ENCODE results near the gene CAMKV.
"Not testable (repeated sequence)": the region's sequence is repeated elsewhere in the genome, so short reads cannot be mapped to it uniquely, and the experiment has no call there.

CAMKV gene, protein sequence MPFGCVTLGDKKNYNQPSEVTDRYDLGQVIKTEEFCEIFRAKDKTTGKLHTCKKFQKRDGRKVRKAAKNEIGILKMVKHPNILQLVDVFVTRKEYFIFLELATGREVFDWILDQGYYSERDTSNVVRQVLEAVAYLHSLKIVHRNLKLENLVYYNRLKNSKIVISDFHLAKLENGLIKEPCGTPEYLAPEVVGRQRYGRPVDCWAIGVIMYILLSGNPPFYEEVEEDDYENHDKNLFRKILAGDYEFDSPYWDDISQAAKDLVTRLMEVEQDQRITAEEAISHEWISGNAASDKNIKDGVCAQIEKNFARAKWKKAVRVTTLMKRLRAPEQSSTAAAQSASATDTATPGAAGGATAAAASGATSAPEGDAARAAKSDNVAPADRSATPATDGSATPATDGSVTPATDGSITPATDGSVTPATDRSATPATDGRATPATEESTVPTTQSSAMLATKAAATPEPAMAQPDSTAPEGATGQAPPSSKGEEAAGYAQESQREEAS

DNA sequence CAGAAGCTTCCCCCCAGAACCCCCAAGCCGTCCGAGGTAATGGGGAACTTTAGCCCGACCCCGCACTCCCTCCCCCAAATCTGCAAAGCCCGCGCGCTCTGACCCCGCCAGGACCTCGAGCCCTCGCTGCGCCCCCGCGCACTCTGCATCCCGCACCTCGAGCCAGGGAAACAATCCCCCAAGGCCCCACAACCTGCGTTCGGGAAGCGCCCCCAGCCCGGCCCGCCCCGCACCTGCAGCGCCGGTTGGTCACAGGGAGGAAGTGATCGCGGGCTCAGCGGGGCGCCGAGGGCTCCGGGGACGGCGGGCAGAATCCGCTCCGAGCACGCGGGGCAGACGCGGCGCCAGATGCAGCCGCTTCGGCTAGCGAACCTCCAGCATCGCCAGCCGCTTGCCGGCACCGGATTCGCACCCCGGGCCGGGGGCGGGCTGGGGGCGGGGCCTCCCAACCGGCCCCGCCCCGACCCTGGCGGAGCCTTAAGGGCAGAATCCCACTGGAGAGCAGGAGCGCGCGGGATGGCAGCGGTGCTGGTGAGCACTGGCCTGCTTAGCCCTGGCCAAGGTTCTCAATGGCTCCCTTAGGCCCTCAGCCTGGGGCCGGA is at the start of gene CAMKV:
TSS of gene CAMKV (minus strand) at position 382 of the 602 bp plus-strand sequence. CDS start 7,518 bp downstream, outside the sequence.
- FAIRE-seq = no peak

DNA sequence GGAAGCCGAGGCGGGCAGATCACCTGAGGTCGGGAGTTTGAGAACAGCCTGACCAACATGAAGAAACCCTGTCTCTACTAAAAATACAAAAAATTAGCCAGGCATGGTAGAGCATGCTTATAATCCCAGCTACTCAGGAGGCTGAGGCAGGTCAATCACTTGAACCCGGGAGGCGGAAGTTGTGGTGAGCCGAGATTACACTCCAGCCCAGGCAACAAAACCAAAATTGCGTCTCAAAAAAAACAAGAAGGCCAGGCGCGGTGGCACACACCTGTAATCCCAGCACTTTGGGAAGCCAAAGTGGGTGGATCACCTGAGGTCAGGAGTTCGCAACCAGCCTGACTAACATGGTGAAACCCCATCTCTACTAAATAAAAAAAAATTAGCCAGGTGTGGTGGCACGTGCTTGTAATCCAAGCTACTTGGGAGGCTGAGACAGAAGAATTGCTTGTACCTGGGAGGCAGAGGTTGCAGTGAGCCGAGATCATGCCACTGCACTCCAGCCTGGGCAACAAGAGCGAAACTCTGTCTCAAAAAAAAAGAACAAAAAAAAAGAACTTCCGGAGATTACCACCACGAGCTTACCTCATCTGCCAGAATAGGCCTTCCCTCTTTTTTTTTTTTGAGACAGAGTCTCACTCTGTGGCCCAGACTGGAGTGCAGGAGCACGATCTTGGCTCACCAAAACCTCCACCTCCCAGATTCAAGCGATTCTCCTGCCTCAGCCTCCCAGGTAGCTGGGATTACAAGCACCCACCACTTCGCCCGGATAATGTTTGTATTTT is 48.3 kb upstream of the CAMKV start:
- not testable (repeated sequence) for FAIRE-seq

DNA sequence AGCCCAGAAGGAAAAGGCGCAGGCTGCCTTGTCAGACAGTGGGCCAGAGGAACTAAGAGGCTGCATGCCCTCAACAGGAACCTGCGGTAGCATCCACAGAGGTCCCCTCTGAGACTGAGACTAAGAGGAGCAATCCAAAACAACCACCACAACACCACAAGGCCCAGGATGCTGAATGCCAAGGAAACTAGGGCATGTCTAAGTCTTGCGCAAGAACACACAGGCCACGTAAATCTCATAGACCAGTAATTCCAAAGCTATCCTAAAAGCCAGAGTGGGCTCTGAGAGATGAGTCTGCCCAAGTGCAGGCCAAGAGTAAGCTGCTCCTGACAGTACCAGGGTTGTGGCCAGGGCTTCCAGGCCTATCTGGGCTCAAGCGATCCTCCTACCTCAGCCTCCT is 47.0 kb upstream of the CAMKV start:
- FAIRE-seq = no peak

DNA sequence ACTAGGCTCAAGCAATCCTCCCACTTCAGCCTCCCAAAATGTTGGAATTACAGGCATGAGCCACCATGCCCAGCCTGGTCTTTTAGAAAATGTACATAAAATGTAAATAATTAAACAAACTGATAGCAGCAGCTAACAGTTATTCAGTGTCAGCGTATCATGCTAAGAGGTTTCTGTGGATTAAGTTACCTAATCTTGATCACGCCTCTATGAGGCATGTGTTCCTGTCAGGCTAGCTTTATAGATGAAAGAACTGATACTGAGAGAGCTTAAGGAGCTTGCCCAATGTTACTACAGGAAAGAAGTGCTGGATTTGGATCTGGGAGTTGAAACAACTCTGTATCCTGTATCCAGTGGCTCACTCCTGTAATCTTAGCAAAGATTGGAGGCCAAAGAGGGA is 45.2 kb upstream of the CAMKV start:
- no peak for FAIRE-seq

DNA sequence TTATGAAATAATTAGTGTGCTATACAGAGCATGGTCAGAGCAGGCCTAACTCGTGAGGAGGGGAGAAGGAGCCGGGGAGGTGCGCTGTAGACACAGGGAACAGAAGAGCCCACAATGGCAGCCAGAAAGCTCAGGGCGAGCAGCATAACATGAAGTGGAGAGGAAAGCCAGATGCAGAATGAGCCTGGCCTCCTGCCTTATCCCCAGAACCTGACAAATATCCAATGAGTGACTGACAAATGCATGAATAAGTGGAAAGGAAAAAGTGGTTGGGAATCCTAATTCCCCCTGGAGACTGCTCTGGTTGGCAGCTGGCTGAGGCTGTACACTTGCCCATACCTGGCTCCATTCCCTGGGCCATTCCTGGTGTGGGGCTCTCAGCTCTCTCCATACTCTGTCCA is 43.2 kb upstream of the CAMKV start:
- no peak for FAIRE-seq

DNA sequence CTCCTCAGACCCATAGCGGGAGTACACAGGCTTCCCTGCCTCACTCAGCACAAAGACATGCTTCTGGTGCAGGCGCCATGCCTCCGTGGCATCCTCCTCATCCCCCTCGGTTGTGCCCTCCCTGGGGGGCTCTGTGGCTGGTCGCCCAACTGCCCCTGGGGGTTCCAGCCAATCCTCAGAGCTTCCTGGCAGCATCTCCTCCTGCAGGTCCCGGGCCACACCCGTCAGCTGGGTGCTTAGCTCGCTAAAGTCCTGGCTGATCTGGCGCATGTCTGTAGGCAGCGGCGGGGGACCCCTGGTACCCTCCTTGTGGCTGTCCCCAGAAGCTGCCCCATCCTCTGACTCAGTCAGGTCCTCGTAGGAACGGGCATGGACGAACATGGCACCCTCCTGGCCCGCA is 41.9 kb upstream of the CAMKV start:
- FAIRE-seq = no peak

DNA sequence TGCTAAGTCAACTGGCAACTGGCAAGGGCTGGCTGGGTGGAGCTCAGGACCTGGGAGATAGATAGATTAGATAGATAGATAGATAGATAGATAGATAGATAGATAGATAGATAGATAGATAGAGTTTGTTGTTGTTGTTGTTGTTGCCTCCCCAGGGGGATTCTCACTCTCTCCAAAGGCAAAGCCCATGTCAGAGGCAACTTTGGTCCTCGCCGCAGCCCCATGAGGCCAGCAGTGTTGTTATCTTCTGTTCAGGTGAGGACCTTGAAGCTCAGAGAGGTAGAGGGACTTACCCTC is 41.4 kb upstream of the CAMKV start:
- FAIRE-seq = no peak

DNA sequence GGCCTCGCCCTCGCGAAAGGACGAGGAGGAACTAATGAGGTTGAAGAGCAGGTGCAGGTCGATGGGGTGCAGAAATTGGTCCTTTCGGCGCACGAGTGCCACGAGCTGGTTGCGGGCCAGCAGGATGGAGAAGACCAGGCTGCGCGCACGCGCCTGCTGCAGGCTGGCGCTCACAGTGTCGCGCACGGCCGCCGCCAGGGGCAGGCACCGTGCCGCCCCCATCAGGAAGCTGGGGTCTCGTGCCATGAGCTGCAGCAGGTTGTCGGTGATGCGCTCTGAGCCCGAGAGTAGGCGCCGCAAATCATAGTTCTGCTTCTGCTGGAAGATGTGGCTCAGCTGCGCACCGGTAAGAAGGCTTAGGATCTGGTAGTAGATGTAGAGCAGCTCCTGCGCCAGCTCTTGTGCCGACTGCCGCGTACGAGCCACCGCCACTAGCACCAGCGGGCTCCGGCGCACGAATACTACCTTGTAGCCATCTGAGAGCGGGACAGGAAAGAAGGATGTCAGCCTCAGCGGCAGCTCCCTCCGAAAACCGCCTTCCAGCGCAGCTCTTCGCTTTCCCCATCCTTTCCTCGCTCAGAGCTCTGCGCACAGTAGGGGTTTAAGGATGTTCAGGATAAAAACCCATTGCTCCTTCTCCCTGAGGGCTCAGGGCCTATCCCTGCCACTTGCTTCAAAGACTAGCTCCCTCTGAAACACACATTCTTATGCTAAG is 40.9 kb upstream of the CAMKV start:
- no peak for FAIRE-seq

DNA sequence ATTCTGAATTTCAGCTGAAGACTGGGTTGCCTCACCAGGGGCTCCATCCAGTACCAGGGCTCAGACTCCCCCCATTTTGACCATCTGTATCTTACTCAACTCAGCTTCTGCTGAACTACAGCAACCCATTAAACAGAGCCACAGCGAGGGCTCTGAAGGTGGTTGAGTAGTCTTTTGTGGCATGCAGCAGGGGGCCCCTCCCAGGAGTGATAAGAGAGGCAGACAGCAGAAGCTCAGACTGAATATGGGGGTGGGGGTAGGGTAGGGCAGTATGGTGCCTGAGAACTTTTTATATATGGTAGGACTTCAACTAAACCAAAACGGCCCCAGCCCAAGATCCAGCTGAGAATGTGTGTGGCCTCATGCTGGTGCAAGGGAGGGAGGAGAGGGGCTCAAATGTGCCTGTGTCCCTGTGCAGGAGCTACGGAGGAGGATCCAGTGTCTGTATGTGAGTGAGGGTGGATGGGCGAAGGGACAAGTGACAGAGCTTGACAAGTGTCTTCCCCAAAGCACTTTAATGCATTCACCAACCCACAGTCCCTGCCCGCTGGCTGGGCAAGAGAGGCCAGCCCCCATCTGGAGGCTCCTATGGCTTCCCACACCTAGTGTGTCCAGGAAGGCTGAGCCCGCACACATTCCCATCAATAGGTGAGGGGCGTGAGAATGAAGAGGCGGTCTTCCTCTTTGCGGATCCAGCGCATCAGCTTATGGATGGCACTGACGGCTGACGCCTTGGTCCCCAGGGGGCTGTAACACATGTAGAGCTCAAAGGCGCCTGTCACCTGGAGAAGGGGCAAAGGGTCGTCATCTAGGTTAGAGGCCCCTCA is 38.9 kb upstream of the CAMKV start:
- no peak for FAIRE-seq

DNA sequence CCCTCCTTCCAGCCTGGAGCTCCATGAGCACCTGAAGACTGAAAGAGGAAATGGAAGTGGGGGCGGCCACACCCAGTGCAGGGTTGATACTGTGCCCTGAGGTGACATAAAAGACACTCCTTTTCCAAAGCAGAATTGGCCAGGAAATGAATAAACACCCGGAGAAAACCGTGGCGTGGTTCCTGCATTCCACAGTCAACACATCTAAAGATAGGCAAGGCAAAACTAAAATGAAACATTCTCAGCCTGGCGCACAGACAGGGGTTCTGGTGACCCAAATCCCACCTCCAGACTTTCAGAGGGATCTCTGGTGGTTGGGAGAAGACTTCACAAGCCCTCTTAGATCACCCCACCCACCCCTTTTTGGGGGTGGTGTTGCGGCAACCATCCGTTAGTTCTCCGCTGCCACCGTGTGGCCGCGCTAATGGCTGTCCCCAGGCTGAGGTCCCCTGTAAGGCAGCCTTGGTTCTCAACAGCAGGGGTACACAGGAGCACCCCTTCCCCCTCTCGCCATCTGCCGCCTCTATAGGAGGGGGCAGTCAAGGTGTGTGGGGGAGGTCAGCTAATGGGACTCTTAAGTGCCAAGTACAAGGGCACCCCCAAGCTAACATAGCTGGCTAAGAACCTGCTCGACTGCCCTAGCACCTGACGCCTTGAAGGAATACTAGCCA is 36.5 kb upstream of the CAMKV start:
- no peak for FAIRE-seq

DNA sequence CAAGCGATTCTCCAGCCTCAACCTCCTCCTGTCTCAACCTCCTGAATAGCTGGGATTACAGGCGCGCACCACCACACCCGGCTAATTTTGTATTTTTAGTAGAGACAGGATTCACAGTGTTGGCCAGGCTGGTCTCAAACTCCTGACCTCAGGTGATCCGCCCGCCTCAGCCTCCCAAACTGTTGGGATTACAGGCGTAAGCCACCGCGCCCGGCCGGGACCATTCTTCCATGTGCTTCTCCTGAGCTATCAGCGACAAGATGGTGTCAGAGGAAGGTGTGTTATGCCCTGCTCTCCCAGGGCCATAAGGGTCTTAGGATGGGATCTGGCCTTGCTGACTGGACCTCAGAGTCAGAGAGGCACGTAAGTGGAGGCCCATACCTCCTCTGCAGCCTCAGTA is 34.7 kb upstream of the CAMKV start:
- not testable (repeated sequence) for FAIRE-seq

DNA sequence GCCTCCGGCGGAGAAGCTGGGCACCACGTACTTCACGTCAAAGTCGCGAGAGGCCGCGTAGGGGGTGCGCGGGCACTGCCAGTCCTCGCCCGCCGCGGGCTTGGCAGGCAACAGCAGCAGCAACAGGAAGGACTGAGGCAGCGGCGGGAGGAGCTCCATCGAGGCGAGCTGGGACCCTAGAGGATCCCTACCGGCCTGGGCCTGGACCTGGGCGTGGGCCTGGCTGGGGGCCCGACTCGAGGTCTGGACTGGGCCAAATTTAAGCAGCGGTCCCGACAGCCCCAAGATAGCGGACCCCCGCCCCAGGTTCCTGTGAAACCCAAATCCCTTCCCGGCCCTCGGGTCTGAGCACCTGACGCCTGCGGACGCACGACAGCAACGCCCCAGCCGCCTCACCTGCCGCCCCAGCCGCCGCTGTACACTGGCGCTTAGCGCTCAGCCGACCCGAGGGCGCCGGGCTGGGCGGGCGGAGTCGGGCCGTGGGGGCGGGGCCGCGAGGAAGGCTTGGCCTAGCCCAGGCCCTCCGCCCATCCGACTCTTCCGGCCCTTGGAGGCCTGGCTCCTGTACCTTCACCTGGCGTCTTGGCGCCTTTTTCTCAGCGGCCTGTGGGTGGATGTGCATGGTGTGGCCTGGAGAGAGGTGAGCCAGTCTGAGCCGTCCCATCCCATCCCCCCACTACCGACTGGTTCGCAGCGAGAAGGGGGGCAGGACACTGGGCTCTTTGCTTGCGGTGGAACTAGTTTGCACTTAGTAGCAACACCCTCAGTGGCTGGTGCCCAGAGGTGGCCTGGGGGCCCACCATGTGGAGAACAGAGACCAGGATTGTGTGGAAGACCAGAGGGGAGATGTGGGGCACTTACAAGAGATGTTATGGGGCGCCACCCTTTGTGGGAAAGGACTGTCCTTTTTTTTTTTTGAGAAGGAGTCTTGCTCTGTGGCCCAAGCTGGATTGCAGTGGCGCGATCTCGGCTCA is 34.0 kb upstream of the CAMKV start, which contains the start of gene MST1R:
TSS of gene MST1R (minus strand) at position 423 of the 974 bp plus-strand sequence. CDS start at position 159, 264 bp downstream.
- no peak for FAIRE-seq

DNA sequence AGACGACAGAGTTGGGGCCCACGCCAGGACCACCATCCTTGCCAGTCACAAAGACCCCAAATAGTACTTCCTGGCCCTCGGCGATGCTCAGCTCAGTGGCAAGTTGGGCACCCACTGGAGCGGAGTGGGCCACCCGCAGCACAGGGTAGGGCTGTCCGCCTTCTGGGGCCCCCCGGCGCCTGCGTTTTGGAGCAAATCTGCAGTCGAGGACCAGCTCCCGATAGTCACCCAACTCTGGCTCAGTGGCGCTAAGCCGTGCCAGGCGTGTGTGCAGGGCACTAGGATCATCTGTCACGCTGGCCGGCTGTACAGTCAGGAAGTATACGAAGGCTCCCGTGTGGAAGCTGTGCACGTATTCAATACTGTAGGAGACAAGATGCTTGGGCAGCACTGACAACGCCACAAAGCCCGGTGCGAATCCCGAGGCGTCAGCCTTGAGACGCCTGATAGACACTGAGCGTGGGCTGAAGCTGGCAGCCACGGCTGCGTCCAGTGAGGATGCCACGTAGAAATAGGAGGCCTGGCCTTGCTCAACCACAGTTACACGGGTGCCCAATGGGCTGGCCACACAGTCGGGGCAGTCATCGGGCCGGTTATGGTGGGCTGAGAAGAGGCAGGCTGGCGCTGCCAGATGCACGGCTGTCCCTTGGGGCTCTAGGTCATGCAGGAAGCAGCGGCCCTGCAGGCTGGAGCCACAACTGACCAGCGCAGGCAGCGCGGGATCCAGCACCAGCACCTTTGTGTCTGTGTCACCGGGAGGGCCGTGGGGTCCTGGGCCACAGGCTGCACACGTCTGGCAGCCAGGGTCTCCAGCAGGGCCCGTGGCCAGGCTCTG is 33.0 kb upstream of the CAMKV start:
- no peak for FAIRE-seq

DNA sequence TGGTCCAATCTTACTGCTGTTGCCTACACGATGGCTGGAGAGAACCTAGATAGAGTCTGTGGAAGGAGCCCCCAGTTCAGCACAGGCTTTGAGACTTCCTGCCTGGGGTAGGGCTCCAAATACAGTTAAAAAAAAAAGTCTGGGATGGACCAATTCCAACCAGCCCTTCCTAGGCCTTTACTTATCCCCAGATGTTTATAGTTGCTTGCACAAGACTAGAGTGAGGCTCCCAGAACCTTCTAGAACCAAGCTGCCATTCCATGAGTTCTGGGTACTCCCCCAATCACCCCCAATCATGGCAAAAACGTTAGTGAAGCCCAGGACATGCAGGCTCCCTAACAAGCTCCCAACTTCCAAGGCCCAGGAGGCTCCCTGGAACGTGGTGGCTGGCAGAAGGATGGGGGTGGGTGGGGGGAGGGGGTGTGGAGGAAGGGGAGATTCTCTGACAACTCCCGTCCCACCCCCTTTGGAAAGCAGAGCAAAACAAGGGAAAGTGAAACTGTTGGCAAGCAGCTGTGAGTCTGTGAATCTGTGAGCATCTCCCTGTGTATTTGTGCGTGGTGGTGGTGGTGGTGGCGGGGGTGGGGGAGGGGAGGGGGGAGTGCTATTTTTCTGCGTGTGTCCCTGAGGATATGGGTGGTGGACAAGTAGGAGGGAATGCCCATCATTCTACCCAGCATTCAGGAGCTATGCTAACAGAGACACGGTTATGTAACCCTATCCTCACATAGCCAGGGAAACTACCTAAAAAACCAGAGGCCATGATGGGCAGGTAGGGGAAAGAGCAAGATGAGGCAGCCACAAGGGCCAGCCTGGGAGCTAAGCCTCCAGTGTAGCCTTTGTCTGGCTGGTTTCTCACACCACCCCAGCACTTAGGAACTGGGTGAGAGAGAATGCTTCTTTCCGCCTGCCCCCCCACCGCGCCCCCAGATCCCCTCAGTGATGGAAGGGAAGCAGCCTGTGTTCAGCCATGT is 31.9 kb upstream of the CAMKV start:
- FAIRE-seq = no peak

DNA sequence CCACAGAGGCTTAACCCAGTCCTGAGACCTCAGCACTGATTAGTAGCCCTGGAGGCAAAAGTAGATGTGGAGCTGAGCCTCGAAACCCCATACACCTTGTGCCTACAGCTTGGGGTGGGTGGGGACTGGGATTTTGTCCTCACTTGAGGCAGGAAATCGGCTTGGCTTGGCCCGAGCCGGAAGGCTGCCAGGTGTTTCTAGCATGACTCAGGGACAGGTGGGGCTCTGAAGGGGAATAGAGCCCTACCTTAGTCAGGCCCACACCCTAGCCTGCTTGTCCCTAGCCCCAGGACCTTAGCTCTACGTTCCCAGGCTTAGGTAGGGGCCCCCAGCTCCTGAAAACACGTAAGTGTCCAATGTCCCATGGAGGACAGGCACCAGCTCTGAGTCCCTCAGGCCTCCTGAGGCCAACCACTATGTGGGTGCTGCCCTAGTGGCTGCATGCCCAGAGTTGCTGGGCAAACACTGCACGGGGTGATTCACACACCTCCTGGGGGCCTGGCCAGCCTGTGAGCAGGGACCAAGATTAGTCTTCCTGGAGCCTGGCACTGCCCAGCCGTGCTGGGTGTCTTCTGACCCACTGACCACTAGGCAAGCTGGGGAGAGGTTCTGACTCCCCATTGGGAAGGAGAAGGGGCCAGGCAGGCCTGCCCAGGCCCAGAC is 30.9 kb upstream of the CAMKV start:
- FAIRE-seq = no peak

DNA sequence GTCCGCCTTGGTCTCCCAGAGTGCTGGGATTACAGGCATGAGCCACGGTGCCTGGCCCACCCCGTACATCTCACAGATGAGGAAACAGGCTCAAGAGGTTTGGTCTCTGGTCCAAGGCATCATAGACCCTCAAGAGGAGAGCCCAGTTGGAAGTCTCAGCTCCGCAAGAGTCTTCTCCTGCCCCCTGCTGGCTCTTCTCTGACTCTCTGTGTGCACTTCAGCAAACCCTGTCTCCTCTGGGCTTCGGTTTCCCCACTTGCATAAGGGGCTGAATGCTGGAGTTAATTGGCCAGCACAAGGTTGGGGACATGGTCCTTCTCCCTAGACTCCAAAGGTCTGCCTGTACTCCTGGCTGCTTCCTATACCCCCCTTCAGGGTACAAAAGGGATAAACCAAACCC is 30.1 kb upstream of the CAMKV start:
- no peak for FAIRE-seq

DNA sequence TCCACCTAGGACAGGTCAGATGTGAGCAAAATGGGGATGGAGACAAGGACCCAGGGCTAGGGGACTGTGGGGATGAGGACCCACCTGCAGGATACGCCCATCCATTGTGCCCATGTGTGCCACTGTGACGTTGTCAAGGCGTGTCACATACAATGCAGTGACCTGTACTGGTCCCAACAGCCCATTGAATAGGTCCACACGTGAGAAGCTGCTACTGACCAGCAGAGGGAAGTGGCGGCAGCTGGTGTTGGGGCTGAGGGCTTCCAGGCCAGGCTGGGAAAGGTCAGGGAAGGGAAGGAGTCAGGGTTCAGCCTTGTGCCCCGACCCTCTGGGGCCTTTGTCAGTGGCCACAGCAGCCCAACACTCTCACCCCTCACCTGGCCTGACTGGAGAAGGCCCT is 29.3 kb upstream of the CAMKV start:
- no peak for FAIRE-seq
